ENCODE results near the gene SDHB. TPM values are rescaled to one million over a fixed set of nuclear protein-coding genes. Genes with fewer than 3 reads are reported as not detected.

Gene SDHB
- total and polyA plus RNA-seq, 10 of the 15 experiments (the other 5 are each of a cell fraction or from before 2014, with no cell fraction given): 101 to 319 (median 188) TPM

GRCh38 chr1:17082761-17083160, 28.9 kb upstream of the SDHB start:
- ChIA-PET RAD21 (ENCODE audit: unreplicated experiment) (no interaction called here), SMC1A (ENCODE audit: uncharacterized antibody, unreplicated experiment) (no interaction called here), POLR2A (no interaction called here), CTCF (interaction anchor here (0.6 kb wide), 1 partner anchor 162 kb away, joined by 3 read pairs; no protein-coding TSS in a partner anchor)
- H3K9ac ChIP-seq (ENCODE audit: control insufficient read depth, insufficient read depth, low read length): no peak overlapping the region
- H3K4me1 ChIP-seq (ENCODE audit: control insufficient read depth, insufficient read depth, low read length): peaks cover 14% of the 10 kb centered on the region
- no peaks in the 10 kb centered on the region for H3K36me3 ChIP-seq (ENCODE audit: control insufficient read depth in 2 of 2, insufficient read depth in 2 of 2, low read length in 1 of 2)
- ATAC-seq (no peak), FAIRE-seq (no peak), DNase-seq (ENCODE audit: low read depth, low spot score) (no peak)
- no peak overlapping the region for H3K4me2 ChIP-seq (ENCODE audit: control insufficient read depth, insufficient read depth)
- intact Hi-C loops (cut with micrococcal nuclease; ENCODE audit: unreplicated experiment) (no loop called here), in situ Hi-C loops (cut with MboI) (no loop called here)
- 50% methylated on average over 3 of the region's 3 CpGs for WGBS (ENCODE audit: insufficient coverage, insufficient replicate concordance, low lambda C conversion rate, missing lambda C conversion rate)
- H3K9me3 ChIP-seq (replicated peaks; ENCODE audit: control insufficient read depth, insufficient read depth, low read length): no peaks in the 10 kb centered on the region; the same call in 2 of the 3 replicates
- no peak for TF ChIP-seq SUPT20H (IDR thresholded peaks at IDR 0.05; ENCODE audit: borderline replicate concordance, control insufficient read depth, low read depth, low read length)
- TF ChIP-seq SRF (IDR thresholded peaks at IDR 0.05; ENCODE audit: low read depth in 2 of 2, low read length in 2 of 2): no peak
- TF ChIP-seq SREBF2 (IDR thresholded peaks at IDR 0.05; ENCODE audit: low read length): no peak
- no peak for TF ChIP-seq MYB (IDR thresholded peaks at IDR 0.05; ENCODE audit: borderline replicate concordance, low read depth, low read length)
- TF ChIP-seq PML (IDR thresholded peaks at IDR 0.05; ENCODE audit: low read length): no peak
- no peak for TF ChIP-seq TCF3 (IDR thresholded peaks at IDR 0.05; ENCODE audit: borderline replicate concordance, insufficient read depth, low read depth, low read length)
- no peak for TF ChIP-seq NFYA (IDR thresholded peaks at IDR 0.05; ENCODE audit: borderline replicate concordance, low read depth, low read length)
- no peak for TF ChIP-seq BHLHE40 (IDR thresholded peaks at IDR 0.05; ENCODE audit: borderline replicate concordance in 1 of 2, low read depth in 2 of 2, low read length in 1 of 2)
- no peak for TF ChIP-seq ATF2 (IDR thresholded peaks at IDR 0.05; ENCODE audit: low read length)
- TF ChIP-seq SMAD1 (IDR thresholded peaks at IDR 0.05; ENCODE audit: low read depth, partially characterized antibody): no peak
- no peak for TF ChIP-seq USF1 (IDR thresholded peaks at IDR 0.05; ENCODE audit: borderline replicate concordance, extremely low read length, insufficient read depth, low read depth, low read length)
- no peak for TF ChIP-seq IRF4 (IDR thresholded peaks at IDR 0.05; ENCODE audit: low read depth, low read length)
- no peak for TF ChIP-seq NBN (IDR thresholded peaks at IDR 0.05)
- TF ChIP-seq SKIL (IDR thresholded peaks at IDR 0.05; ENCODE audit: low read depth, poor library complexity, severe bottlenecking): no peak
- no peak for TF ChIP-seq FOXK2 (IDR thresholded peaks at IDR 0.05)
- no peak for TF ChIP-seq MLLT1 (IDR thresholded peaks at IDR 0.05)
- H2AFZ ChIP-seq (ENCODE audit: control insufficient read depth, low read depth, low read length): no peak overlapping the region
- no peaks in the 10 kb centered on the region for H3K79me2 ChIP-seq (ENCODE audit: control insufficient read depth, insufficient read depth, low read length)
- H3K27me3 ChIP-seq (replicated peaks in 1 of 2; ENCODE audit: control insufficient read depth in 2 of 2, insufficient read depth in 2 of 2, low read length in 1 of 2): 0 out of 4 replicates have a peak, but pooled peaks cover 0 to 1% of the 10 kb centered on the region in 2 experiments
- no TSS peak for BruUV-seq (replicated peaks)
- no peaks in the 10 kb centered on the region for H4K20me1 ChIP-seq (ENCODE audit: control insufficient read depth, insufficient read depth)
- no peak overlapping the region for H3K4me3 ChIP-seq
- no peak overlapping the region for H3K27ac ChIP-seq (ENCODE audit: control insufficient read depth, insufficient read depth)

All from GM12878 (cell line).